MM.1S (cell line): ENCODE results near the gene CDC16.

Experiments used
- CTCF ChIP-seq: fragments of 300-600 bp; sonication (generic); IDR thresholded peaks from 2 replicates; pipeline ENCODE4 v1.5.1; 2016; ENCODE audit warnings: antibody characterized with exemption, low read length, mixed read lengths
- EZH2 ChIP-seq: fragments of 300-600 bp; sonication (generic); optimal IDR thresholded peaks from 2 replicates; pipeline ENCODE3; 2017; ENCODE audit warnings: low read depth, mild to moderate bottlenecking, antibody characterized with exemption, low read length, mixed read lengths
- EZH2phosphoT487 ChIP-seq: fragments of 300-600 bp; sonication (generic); IDR thresholded peaks from 2 replicates; pipeline ENCODE4 v1.6.1; 2018; ENCODE audit warnings: antibody characterized with exemption, low read length

- TF ChIP-seq CTCF (no peak), EZH2phosphoT487 (no peak), EZH2 (no peak)
Measured at GRCh38 chr13:114283576-114283975, 48.9 kb downstream of the CDC16 start.
